GM21786 (cell line): Measurements from ENCODE around the gene ZNF827.

ENCODE experiments used
- ATAC-seq: cut with Tn5 transposase; IDR thresholded peaks from one replicate; pipeline ENCODE4 v1.9.1; 2021; ENCODE audit not compliant: unreplicated experiment

Gene ZNF827

GRCh38 chr4:145804116-145804515 is 134.5 kb downstream of the ZNF827 start:
- no peak for ATAC-seq

- ATAC-seq, result no peak
Observed at GRCh38 chr4:145799223-145799622, 139.4 kb downstream of the ZNF827 start.

GRCh38 chr4:145797278-145797677 is 141.3 kb downstream of the ZNF827 start:
- ATAC-seq, result no peak

GRCh38 chr4:145796346-145796745 is 142.3 kb downstream of the ZNF827 start:
- ATAC-seq, result no peak

GRCh38 chr4:145795521-145795920 is 143.1 kb downstream of the ZNF827 start:
- no peak for ATAC-seq

GRCh38 chr4:145792429-145792828 is 146.2 kb downstream of the ZNF827 start:
- no peak for ATAC-seq

GRCh38 chr4:145791988-145792387 is 146.6 kb downstream of the ZNF827 start:
- no peak for ATAC-seq

- ATAC-seq, result no peak
Observed at GRCh38 chr4:145788755-145789154, 149.9 kb downstream of the ZNF827 start.

- no peak for ATAC-seq
Observed at GRCh38 chr4:145786830-145787229, 151.8 kb downstream of the ZNF827 start.

- no peak for ATAC-seq
Observed at GRCh38 chr4:145786261-145786660, 152.4 kb downstream of the ZNF827 start.

GRCh38 chr4:145785391-145786008 is 153.1 kb downstream of the ZNF827 start:
- no peak for ATAC-seq

GRCh38 chr4:145784036-145784435 is 154.6 kb downstream of the ZNF827 start:
- no peak for ATAC-seq

GRCh38 chr4:145782756-145783155 is 155.9 kb downstream of the ZNF827 start:
- ATAC-seq, result no peak

GRCh38 chr4:145781351-145781750 is 157.3 kb downstream of the ZNF827 start:
- ATAC-seq, result no peak

GRCh38 chr4:145779319-145779801 is 159.3 kb downstream of the ZNF827 start:
- no peak for ATAC-seq

- no peak for ATAC-seq
Observed at GRCh38 chr4:145776208-145776607, 162.4 kb downstream of the ZNF827 start.

- no peak for ATAC-seq
Observed at GRCh38 chr4:145775406-145775805, 163.2 kb downstream of the ZNF827 start.

GRCh38 chr4:145774473-145774872 is 164.2 kb downstream of the ZNF827 start:
- no peak for ATAC-seq

GRCh38 chr4:145773581-145774234 is 164.9 kb downstream of the ZNF827 start:
- ATAC-seq, result peak; percentile 93

- no peak for ATAC-seq
Observed at GRCh38 chr4:145772347-145772746, 166.3 kb downstream of the ZNF827 start.

GRCh38 chr4:145770124-145770523 is 168.5 kb downstream of the ZNF827 start:
- ATAC-seq, result no peak

- no peak for ATAC-seq
Observed at GRCh38 chr4:145769450-145770037, 169.1 kb downstream of the ZNF827 start.
